NCI-H460 (cell line): ENCODE data around the gene C1orf167. TPM values are rescaled to one million over a fixed set of nuclear protein-coding genes. Genes with fewer than 3 reads are reported as not detected.

Source experiments
- DNase-seq: peaks from one replicate; pipeline ENCODE4 v3.0.0-alpha.2; 2016; ENCODE audit warnings: low read depth; ENCODE audit errors: extremely low read depth
- total RNA-seq: library from RNA; depleted of rRNA; stranded (reverse); fragments of >200 nt; shearing (Covaris generic); gene quantifications from 2 replicates; pipeline ENCODE4 v1.2.3, GENCODE V29; 2014

Gene C1orf167
- total RNA-seq, 1 experiment from 2014 or later = not detected

DNA sequence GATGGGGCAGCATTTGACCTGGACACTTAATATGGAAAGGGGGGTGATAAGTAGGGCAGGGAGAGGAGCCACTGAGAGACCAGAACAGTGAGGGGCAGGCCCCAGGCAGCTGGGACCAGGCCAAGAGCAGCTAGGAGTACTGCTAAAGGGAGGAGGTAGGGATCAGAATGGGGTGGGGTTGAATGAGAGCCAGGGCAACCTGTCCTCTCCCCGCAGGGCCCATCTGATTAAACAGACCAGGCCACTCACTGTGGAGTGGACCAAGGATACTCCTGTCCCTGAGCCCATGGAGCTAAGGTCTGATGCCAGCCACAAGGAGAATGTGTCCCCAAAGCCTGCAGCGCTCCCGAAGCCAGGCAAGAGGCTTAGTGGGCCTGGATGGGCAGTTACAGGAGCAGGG, 2.1 kb downstream of the C1orf167 start:
- DNase-seq = no peak

DNA sequence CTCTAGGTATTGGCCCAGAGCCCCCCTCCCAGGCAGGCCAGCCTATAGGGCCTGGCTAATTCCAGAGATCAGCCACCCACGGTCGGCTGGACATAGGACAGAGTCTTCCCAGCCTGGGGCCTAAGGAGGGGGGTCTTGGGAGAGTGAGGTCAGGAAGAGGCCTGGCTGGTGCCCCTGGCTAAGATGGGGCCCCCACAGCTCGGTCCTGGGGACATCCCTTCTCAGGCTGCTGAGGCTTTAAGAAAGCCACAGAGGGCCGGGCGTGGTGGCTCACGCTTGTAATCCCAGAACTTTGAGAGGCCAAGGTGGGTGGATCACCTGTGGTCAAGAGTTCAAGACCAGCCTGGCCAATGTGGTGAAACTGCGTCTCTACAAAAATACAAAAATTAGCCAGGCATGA, 2.5 kb downstream of the C1orf167 start:
- DNase-seq = no peak

DNA sequence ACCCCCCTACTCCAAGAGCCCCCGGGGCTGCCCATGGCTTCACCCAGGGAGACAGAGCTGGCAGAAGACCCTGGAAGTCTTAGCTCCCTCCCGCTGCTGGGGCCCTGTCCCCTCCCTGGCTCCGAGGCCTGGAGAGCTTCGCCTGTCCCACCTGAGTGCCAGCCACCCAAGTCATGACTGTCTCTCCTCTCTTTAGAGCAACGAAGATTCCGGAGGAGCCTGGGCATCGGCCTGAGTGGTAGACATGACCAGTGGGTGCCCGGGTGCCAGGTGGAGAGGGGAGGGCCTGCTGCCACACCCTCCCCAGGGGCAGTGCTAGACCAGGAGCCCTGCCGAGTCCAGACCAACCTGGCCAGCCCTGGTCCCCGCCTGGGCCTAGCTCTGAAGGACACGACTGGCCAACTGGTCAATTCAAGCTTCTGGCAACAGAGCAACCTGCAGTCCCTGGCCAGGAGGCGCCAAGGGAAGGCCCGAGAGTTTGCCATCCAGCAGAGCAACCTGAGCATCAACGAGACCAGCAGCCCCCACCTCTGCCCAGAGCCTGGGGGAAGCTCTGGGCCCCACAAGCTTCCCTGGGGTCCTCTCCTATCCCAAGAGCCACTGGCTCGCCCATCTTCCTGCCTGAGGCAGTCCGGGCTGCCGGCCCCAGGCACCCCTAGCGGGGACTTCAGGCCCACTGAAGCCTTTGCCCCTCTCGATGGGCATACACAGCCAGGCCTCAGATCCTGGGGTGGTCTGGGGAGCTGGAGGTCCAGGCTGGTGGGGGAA, 3.9 kb downstream of the C1orf167 start:
- DNase-seq = no peak

DNA sequence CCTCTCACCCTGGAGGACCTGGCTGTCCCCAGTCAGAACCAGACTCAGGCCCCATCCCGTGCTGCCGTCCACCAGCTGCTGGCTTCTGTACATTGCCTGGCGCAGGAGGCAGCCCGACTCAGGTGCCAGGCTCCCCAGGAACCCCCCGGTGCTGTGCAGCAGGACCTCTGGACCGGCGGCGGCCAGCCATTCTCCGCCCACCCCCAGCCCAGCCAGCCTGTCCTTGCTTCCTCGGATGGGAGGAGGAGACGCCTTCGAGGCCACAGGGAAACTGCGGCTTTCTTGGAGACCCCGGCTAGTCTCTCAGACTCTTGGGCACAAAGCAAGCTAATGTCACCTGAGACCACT, 4.4 kb downstream of the C1orf167 start:
- DNase-seq = no peak

DNA sequence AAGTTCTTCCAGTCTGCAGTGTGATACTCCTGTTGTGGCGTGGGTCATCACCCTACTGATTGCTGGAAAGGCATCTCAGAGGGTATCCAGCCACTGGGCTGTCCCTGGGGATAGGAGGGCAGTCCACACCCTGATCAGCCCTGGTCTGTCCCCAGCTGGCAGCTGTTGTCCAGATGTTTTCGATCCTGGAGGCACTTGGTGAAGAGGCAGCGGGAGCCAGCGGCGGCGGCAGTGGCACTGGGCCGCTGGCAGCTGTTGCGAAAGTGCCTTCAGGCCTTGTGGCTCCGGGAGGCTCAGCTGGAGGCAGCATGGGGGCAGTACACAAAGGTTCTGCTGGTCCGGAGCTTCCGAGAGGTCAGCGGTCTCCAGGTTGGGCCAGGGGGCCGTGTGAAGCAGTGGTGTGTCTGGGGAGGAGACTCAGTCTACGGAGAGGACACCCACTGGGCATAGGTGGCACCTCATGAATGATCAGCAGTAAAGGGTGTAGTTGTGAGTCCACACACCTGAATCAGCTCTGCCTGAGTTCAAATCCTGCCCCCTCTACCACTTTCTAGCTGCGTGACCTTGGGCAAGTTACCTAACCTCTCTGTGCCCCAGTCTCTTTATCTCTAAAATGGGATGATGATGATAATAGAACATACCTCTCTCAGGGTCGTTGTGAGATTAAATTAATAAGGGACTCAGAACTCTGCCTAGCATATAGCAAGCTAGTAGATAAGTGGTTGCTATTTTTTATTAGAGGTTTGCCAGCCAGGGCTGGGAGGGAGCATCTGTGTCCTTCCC, 6.1 kb downstream of the C1orf167 start:
- no peak for DNase-seq

DNA sequence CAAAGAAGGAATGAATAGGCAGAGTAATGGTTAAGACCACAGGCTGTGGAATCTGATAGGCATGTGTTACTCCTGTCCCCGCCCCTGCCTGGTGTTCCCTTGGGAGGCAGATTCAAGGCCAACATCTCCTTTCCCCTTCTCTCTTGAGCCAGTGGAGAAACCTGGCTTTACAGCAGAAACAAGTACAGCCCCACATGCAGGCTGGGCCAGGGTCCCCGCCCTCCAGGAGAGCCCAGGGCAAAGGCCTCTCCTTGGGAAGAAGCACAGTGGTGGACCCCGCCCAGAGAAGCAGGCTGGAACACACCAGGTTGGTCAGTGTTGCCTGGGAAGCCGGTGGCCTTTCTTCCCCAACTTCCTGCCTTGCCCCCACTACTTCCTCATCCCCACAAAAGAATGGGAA, 6.8 kb downstream of the C1orf167 start:
- peak; percentile 57 for DNase-seq

DNA sequence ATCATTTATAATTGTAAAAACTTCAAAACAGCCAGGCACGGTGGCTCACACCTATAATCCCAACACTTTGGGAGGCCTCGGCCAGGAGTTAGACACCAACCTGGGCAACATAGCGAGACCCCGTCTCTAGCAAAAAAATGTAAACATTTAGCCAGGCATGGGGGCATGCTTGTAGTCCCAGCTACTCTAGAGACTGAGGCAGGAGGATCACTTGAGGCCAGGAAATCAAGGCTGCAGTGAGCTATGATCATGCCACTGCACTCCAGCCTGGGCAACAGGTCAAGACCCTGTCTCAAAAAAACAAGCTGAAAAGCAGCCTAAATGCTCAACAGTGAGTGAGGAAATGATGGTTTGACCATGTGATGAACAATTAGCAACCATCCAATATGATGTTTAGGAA, 7.3 kb downstream of the C1orf167 start:
- no peak for DNase-seq

DNA sequence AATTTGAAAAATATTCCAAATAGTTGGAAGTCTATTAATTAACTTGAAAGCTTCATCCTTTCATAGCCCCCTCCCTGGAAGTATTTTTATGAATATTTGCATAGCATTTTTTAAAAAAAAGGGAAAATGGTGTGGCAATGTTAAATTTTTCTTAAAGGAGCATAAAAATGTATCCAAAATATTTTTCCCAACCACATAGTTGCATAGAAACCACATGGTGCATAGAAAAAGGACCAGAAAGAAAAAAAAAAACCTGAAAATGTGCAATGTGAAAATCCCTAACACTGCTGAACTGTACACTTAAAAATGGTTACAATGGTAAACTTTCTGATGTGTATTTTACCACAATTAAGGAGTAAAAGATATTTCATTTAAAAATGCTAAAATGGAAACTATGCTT, 8.0 kb downstream of the C1orf167 start:
- DNase-seq = no peak

DNA sequence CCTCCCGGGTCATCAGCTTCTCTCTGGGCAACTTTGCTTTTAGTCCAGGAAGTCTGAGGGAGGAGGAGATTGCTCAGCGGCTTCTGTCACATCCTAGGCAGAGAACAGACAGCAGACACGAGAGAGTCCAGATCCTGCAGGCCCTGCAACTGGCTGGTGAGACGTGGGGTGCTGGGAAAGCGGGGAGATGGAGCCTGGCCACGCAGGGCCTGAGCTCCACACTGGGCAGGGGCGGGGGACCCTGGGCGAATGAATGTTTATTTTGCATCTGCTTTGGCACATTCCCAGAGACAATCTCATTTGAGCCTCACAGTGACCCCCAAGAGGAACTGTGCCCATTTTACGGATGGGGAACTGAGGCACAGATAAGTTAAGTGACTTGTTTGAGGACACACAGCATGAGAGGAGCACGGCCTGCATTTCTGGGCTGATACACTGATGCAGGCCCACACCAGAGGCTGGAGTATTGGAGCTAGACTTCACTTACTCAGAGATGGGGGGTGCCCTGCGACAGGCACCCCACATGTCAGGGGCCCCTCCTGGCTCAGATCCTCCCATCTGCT, 9.6 kb downstream of the C1orf167 start:
- no peak for DNase-seq

DNA sequence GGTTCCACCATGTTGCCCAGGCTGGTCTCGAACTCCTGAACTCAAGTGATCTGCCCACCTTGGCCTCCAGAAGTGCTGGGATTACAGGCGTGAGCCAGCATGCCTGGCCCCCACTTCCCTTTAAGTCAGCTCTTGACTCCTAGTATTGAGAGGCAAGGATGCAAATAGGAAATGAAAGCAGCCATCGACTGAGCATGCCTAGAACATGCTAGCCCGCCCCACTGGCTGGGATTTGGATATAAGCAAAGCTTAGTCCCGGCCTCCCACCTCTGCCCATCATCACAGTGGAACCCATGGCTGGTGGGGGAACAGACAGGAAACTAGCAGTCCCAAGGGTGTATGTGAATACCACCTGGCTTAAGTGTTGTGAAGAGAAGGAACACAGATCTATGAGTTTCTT, 10.5 kb downstream of the C1orf167 start:
- DNase-seq = no peak

DNA sequence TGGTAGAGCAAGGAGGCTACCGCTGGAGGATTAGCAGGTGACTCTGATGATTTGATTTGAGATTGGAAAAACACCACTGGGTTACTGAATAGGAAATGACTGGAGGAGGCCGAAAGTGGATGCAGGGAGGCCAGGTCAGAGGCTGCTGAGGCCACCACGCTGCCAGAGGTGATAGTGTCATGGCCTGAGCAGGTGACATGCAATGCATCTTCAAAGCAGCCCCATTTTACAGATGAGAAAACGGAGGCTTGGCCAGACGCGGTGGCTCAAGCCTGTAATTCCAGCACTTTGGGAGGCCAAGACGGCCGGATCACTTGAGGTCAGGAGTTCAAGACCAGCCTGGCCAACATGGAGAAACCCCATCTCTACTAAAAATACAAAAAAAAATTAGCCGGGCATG, 12.8 kb downstream of the C1orf167 start:
- no peak for DNase-seq

DNA sequence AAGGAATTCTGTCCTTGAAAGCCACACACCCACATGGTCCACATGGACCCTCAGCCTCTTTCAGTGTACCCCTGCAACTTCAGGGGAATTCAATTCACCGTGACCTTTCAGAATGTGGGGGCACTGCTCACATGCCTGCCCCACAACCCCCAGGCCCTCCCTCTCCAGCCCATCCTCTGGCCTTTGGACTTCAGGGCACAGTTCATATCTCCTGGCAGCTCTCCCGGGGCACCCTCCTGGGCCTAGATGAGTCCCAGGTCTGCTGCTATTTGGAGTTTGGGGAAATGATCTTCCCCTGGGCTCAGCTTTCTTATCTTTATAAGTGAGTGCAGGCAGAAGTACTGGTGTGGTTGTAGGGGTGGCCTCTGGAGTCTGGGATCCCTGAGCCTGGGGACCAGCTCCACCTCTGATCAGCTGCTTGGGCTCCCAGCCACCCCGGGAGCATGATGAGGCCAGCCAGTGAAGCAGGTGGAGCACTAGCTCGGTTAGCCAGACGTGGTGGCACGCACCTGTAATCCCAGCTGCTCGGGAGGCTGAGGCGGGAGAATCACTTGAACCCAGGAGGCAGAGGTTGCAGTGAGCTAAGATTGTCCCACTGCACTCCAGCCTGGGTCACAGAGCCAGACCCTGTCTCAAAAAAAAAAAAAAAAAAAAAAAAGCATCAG, 15.8 kb downstream of the C1orf167 start:
- no peak for DNase-seq

DNA sequence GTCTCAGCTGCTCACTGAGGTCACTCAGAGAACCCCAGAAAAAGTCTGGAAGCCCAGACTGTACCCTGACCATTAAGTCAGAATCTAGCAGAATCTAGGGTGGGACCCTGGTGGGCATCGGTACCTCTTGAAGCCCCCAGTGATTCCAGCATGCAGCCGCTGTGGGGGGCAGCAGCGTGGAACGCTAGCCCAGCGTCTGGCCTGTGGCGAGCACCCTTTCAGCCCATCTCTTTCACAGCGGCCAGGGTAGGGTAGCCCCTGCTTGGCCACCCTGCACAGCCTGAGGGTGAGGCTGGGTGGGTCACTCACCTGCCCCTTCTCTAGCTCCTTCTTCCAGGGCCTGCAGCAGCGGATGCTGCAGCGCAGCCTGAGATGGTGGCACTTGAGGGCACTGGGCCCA, 16.3 kb downstream of the C1orf167 start:
- DNase-seq = no peak

DNA sequence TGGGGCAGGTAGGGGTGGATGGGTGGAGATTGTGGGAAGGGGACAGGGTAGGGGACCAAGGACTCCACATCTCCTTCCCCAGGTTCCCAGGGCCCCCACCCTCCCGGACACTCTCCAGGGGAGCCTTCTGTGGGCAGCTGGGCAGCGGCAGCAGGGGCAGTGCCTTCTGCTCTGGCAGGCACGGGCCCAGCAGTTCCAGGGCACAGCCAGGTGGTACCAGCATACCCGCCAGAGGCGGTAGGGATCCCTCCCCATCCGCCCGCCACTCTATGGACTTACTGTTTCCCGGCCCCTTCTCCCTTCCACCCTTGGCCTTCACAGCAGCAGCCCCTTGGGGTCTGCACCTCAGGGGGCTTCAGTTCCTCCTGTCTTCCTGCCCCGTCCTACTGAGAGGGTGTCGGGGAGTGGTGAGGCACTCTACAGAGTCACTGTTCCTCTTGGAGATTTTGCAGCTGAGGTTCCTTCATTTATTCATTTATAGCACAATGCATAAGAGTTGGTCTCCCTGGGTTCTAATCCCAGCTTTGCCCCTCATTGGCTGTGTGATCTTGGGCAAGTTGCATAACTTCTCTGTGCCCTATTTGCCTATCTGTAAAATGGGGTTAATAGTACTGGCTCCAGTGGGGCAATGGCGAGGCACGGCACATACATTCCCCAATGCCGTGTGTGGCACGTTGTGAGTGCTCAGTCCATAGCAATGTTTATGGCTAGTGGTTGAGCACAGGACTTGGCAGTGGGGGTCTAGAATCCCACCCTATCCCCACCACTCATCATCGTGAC, 17.0 kb downstream of the C1orf167 start:
- no peak for DNase-seq

DNA sequence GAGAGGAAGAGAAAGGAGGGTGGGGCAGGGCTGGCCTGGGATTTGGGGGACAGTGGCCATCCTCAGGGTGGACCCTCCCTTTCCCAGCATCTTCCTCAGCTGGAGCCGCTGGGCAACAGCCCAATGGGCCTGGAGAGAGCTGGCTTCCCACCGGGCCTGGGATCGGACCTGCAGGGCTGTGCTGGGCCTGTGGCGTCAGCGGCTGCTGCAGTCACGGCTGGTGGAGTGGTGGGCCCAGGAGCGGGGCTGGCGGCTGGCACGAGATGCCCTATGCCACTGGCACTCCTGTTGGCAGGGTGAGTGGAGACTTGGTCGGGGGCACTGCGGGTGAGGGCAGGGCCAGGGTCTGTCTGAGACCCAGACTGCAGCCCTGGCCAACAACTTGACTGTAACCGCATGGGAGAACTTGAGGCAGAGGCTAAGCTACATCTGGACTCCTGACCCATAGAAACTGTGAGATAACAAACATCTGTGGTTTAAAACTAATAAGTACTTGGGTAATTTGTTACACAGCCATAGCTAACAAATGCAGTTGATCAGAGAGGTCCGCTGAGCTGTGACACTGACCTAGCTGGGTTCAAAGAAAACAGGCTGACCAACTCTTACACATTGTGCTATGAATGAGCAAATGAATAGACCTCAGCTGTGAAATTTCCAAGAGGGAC, 17.9 kb downstream of the C1orf167 start:
- DNase-seq = no peak

DNA sequence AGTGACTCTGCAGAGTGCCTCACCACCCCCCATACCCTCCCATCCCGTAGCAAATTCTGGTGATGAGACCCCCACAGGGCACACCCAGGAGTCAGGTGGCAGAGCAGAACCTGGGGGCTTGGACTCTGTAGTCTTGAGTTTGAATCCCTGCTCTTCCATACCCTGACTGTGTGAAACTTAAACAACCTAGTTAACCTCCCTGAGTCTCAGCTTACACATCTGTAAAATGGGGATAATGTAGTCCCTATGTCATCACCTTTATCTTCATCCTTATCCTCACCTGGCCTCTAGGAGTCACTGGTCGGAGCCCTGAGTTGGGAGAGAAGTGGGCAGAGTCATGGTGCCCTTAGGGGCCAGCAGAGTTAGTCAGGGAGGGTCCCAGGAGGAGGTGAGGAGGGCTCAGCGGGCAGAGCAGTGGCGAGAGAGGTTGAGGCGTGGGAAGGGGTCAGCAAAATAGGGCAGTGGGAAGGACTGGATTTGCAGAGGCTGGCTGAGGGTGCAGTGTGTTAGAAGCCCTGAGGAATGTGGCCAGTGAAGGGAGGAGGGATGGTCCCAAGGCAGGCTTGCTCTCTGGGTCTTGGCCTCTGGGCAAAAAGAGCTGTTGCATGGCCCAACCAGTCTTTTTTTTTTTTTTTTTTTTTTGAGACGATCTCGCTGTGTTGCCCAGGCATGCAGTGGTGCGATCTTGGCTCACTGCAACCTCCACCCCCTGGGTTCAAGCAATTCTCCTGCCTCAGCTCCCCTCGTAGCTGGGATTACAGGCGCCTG, 18.6 kb downstream of the C1orf167 start:
- DNase-seq = no peak

DNA sequence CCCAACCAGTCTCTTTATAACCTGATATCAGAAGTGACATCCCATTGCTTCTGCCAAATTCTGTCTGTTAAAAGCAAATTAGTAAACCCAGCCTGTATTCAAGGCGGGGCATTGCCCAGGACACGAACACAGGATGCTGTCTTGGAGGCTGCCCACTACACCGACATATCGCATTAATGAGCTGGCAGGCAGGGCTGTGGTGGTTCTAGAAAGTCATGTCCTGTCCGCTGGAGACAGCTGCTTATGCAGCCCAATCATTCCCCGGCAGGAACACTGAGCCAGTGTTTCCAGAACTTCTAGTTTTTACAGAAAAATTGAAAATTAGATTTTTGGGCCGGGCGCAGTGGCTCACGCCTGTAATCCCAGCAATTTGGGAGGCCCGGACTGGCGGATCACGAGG, 19.3 kb downstream of the C1orf167 start:
- DNase-seq = no peak

DNA sequence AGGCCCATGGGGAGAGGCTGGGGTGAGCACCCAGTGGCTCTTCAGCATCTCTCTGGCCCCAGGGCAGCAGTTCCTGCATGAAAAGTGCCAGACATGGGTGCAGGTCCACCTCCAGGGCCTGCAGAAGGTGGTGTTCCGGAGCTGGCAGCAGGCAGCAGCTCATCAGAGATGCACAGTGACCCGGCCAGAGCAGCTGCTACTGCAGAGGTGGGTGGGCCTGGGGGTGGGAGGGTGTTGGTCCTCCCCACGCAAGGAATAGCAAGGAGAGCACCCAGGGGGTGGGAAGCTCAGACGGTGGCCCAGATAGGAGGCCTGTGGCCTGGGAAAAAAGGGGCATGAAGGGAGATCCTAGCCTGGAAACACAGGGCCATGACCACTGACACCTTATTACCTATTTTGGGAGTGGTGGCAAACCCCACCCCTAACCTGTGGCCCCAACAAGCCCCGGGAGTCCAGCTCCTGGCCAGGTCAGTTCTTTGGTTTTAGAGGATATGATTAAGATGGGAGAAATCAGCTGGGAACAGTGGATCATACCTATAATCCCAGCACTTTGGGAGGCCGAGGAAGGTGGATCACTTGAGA, 20.2 kb downstream of the C1orf167 start:
- DNase-seq = no peak

DNA sequence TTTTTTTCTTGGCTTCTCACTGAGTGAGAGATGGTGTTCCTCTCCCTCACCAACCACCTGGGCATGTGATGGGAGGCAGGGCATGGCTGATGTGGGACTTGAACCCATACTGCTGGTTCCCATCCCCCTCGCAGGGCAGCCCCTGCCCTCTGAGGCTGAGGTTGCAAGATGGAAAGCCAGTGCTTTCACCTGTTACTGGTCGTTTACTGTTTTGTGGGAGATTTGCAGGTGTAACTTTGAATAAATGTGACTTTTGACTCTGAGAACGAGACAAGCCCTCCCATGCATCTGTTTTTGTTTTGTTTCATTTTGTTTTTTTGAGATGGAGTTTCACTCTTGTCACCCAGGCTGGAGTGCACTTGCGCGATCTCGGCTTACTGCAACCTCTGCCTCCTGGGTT, 21.6 kb downstream of the C1orf167 start:
- no peak for DNase-seq
